Esophagus squamous epithelium (tissue), 4 donors: ENCODE data around the gene SCUBE2.

Experiments used
- POLR2A ChIP-seq, 4 donors: fragments of 450-650 bp; IDR thresholded peaks; one replicate each; pipeline ENCODE4 v1.6.1; 2017; ENCODE audit warnings: antibody characterized with exemption in 4 of 4, mild to moderate bottlenecking in 4 of 4, moderate library complexity in 3 of 4
- TF ChIP-seq, protein P1 (sequence below), 6 experiments: fragments of 450-650 bp in 4 of 6; fragments of 200-600 bp in 2 of 6; sonication (generic) in 2 of 6; IDR thresholded peaks; one replicate each; pipeline ENCODE4 v1.5.1; 2016 to 2019; ENCODE audit warnings: antibody characterized with exemption in 6 of 6, mild to moderate bottlenecking in 4 of 6, moderate library complexity in 4 of 6

DNA sequence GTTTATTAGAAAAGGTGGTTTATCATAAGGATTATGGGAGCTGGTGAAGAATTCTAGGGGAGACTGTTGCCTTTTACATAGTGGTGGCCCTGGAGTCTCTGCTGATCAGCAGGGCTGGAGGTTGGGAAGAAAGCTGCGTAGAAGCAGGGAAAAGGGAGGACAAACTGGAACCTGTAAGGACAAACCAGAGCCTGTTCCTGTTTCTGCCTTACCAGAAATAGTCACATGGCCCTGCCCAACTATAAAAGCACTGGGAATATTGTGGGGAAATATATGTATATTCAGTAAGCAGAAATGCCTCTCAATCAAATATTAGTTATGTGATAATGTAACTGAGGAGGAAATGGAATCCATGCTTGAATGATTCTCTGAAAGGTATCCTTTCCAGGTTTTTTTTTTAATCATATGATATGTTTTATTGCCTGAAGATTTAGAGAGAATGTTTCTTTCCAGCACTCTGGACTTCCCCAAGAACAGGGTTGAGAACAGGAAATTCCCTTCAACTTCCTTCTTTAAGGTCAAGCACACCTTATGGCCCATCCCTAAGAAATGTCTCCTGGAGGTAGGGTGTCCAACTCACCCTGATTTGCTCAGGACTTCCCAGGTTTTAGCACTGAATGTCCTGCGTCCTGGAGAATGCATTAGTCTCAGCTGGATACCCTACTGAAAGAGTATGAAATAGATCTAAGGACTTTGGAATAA lies 33.9 kb upstream of the SCUBE2 start:
- no peak for TF ChIP-seq POLR2A (IDR thresholded peaks at IDR 0.05)
- TF ChIP-seq, protein P1, sequence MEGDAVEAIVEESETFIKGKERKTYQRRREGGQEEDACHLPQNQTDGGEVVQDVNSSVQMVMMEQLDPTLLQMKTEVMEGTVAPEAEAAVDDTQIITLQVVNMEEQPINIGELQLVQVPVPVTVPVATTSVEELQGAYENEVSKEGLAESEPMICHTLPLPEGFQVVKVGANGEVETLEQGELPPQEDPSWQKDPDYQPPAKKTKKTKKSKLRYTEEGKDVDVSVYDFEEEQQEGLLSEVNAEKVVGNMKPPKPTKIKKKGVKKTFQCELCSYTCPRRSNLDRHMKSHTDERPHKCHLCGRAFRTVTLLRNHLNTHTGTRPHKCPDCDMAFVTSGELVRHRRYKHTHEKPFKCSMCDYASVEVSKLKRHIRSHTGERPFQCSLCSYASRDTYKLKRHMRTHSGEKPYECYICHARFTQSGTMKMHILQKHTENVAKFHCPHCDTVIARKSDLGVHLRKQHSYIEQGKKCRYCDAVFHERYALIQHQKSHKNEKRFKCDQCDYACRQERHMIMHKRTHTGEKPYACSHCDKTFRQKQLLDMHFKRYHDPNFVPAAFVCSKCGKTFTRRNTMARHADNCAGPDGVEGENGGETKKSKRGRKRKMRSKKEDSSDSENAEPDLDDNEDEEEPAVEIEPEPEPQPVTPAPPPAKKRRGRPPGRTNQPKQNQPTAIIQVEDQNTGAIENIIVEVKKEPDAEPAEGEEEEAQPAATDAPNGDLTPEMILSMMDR (IDR thresholded peaks at IDR 0.05), result no peak
